Activated effector memory CD4-positive, alpha-beta T cell treated with anti-CD3 and anti-CD28 coated beads, Interleukin-2, amount 50 U/mL, for 16 hours (primary cell): Measurements from ENCODE around the gene TGFBR3L.

Experiments
- DNase-seq: peaks from one replicate; pipeline ENCODE4 v3.0.0-alpha.2; 2020

Gene TGFBR3L

GRCh38 chr19:7914598-7915045 lies at the start of gene TGFBR3L:
TSS of gene TGFBR3L (plus strand) at chr19:7914830.
- no peak for DNase-seq

- no peak for DNase-seq
Measured at GRCh38 chr19:7865262-7865911, 49.2 kb upstream of the TGFBR3L start.

GRCh38 chr19:7866399-7867091 lies 48.1 kb upstream of the TGFBR3L start:
- DNase-seq, result no peak

GRCh38 chr19:7867092-7867844 lies 47.4 kb upstream of the TGFBR3L start:
- DNase-seq, result no peak

GRCh38 chr19:7868326-7868670 lies 46.3 kb upstream of the TGFBR3L start:
- DNase-seq, result peak; percentile 74

GRCh38 chr19:7868671-7869452 lies 45.8 kb upstream of the TGFBR3L start:
- peak; percentile 94 for DNase-seq

- peak; percentile 94 for DNase-seq
Measured at GRCh38 chr19:7869453-7869909, 45.1 kb upstream of the TGFBR3L start.

- peak; percentile 81 for DNase-seq
Measured at GRCh38 chr19:7869910-7870511, 44.6 kb upstream of the TGFBR3L start.

- peak; percentile 78 for DNase-seq
Measured at GRCh38 chr19:7870571-7871436, 43.8 kb upstream of the TGFBR3L start.

- peak; percentile 92 for DNase-seq
Measured at GRCh38 chr19:7871437-7872305, 43.0 kb upstream of the TGFBR3L start.

GRCh38 chr19:7872306-7873204 lies 42.1 kb upstream of the TGFBR3L start:
- DNase-seq, result no peak

- DNase-seq, result no peak
Measured at GRCh38 chr19:7873304-7874075, 41.1 kb upstream of the TGFBR3L start.

- DNase-seq, result no peak
Measured at GRCh38 chr19:7874076-7874896, 40.3 kb upstream of the TGFBR3L start, which contains the start of gene PRR36. TSS of gene PRR36 (minus strand) at chr19:7874390. CDS start at chr19:7873689, 701 bp downstream.

- DNase-seq, result no peak
Measured at GRCh38 chr19:7874897-7875273, 39.7 kb upstream of the TGFBR3L start.

- no peak for DNase-seq
Measured at GRCh38 chr19:7877249-7877836, 37.3 kb upstream of the TGFBR3L start.

GRCh38 chr19:7879111-7879807 lies 35.4 kb upstream of the TGFBR3L start:
- no peak for DNase-seq
